ENCODE results near the gene KRT6A. TPM values are rescaled to one million over a fixed set of nuclear protein-coding genes. Genes with fewer than 3 reads are reported as not detected.

KRT6A gene
- polyA plus RNA-seq, 1 donor (not counting 4 experiments of a cell fraction or from before 2014, with no cell fraction given), result 12,338 TPM

GRCh38 chr12:52519826-52520662 is 27.0 kb upstream of the KRT6A start, which contains the start of gene KRT5:
Gene KRT5 (minus strand): TSS chr12:52520394. CDS start chr12:52520296, 98 bp downstream.
- Histone ChIP-seq H2AFZ (ENCODE audit: control insufficient read depth, low read length) (no peak within 1 kb of the TSS), H3K79me2 (ENCODE audit: control insufficient read depth, insufficient read depth, low read length) (peaks cover 22% of the 10 kb centered on the region), H3K9me3 (ENCODE audit: control insufficient read depth, low read depth, low read length) (no peaks in the 10 kb centered on the region), H3K4me2 (ENCODE audit: control insufficient read depth, extremely low read depth, insufficient read depth, low read depth, low read length) (peak within 1 kb of the TSS; percentile 96), H3K27ac (ENCODE audit: control insufficient read depth, insufficient read depth, low read length) (peak within 1 kb of the TSS; percentile 98), H3K27me3 (ENCODE audit: control insufficient read depth, extremely low read depth, insufficient read depth, low read length) (no peaks in the 10 kb centered on the region), H3K9me1 (ENCODE audit: control insufficient read depth, extremely low read depth, insufficient read depth, low read length) (no peaks in the 10 kb centered on the region), H3K36me3 (ENCODE audit: control insufficient read depth in 2 of 2, extremely low read depth in 1 of 2, insufficient read depth in 2 of 2, low read length in 2 of 2) (peaks cover 22 to 42% of the 10 kb centered on the region in 2 experiments), H3K4me3 (ENCODE audit: control insufficient read depth in 2 of 3, extremely low read depth in 1 of 3, insufficient read depth in 2 of 3, low read depth in 1 of 3, low read length in 3 of 3) (peak within 1 kb of the TSS; percentile 49 to 96 (median 87)), H4K20me1 (ENCODE audit: control insufficient read depth, extremely low read depth, insufficient read depth, low read length) (peaks cover 45% of the 10 kb centered on the region), H3K4me1 (ENCODE audit: control insufficient read depth, extremely low read depth, insufficient read depth, low read length) (peaks cover 68% of the 10 kb centered on the region), H3K9ac (ENCODE audit: control insufficient read depth, extremely low read depth, insufficient read depth, low read length) (peak within 1 kb of the TSS; percentile 92)
- TF ChIP-seq EZH2 (IDR thresholded peaks at IDR 0.05; ENCODE audit: low read length) (no peak), CTCF (optimal IDR thresholded peaks at IDR 0.05 in 1 of 3, IDR thresholded peaks at IDR 0.05 in 1 of 3, conservative IDR thresholded peaks at IDR 0.05 in 1 of 3; ENCODE audit: extremely low read depth in 1 of 3, insufficient read depth in 2 of 3, low read length in 3 of 3) (no peak)
- dilution Hi-C loops (cut with MboI; ENCODE audit: extremely low pct_ligation_motif_present, low sequenced_read_pairs), result no loop called here
- peak; percentile 99 for FAIRE-seq
- DNase-seq (ENCODE audit: low read depth, low spot score), result peak; percentile 99

- no peak overlapping the region for H2AFZ ChIP-seq (ENCODE audit: control insufficient read depth, low read length)
- H3K9me3 ChIP-seq (ENCODE audit: control insufficient read depth, low read depth, low read length), result no peaks in the 10 kb centered on the region
- peak overlapping the region; percentile 92 for H3K9ac ChIP-seq (ENCODE audit: control insufficient read depth, extremely low read depth, insufficient read depth, low read length)
- H4K20me1 ChIP-seq (ENCODE audit: control insufficient read depth, extremely low read depth, insufficient read depth, low read length), result peaks cover 45% of the 10 kb centered on the region
- H3K79me2 ChIP-seq (ENCODE audit: control insufficient read depth, insufficient read depth, low read length), result peaks cover 22% of the 10 kb centered on the region
- peak overlapping the region; percentile 96 for H3K4me2 ChIP-seq (ENCODE audit: control insufficient read depth, extremely low read depth, insufficient read depth, low read depth, low read length)
- H3K36me3 ChIP-seq (ENCODE audit: control insufficient read depth in 2 of 2, extremely low read depth in 1 of 2, insufficient read depth in 2 of 2, low read length in 2 of 2), result peaks cover 22 to 45% of the 10 kb centered on the region in 2 experiments
- H3K27me3 ChIP-seq (ENCODE audit: control insufficient read depth, extremely low read depth, insufficient read depth, low read length), result no peaks in the 10 kb centered on the region
- no peak for FAIRE-seq
- TF ChIP-seq EZH2 (IDR thresholded peaks at IDR 0.05; ENCODE audit: low read length) (no peak), CTCF (optimal IDR thresholded peaks at IDR 0.05 in 1 of 3, IDR thresholded peaks at IDR 0.05 in 1 of 3, conservative IDR thresholded peaks at IDR 0.05 in 1 of 3; ENCODE audit: extremely low read depth in 1 of 3, insufficient read depth in 2 of 3, low read length in 3 of 3) (no peak)
- H3K4me1 ChIP-seq (ENCODE audit: control insufficient read depth, extremely low read depth, insufficient read depth, low read length), result peaks cover 62% of the 10 kb centered on the region
- peak overlapping the region; percentile 98 for H3K27ac ChIP-seq (ENCODE audit: control insufficient read depth, insufficient read depth, low read length)
- H3K4me3 ChIP-seq (ENCODE audit: control insufficient read depth in 2 of 3, extremely low read depth in 1 of 3, insufficient read depth in 2 of 3, low read depth in 1 of 3, low read length in 3 of 3), result peak overlapping the region; percentile 49 to 96 (median 87)
- dilution Hi-C loops (cut with MboI; ENCODE audit: extremely low pct_ligation_motif_present, low sequenced_read_pairs), result no loop called here
- DNase-seq (ENCODE audit: low read depth, low spot score), result no peak
- H3K9me1 ChIP-seq (ENCODE audit: control insufficient read depth, extremely low read depth, insufficient read depth, low read length), result no peaks in the 10 kb centered on the region
These were observed 26.3 kb upstream of the KRT6A start for GRCh38 chr12:52519387-52519703.

Data from keratinocyte (primary cell).